Measurements from ENCODE around the gene MAGI1.

Gene MAGI1

DNA sequence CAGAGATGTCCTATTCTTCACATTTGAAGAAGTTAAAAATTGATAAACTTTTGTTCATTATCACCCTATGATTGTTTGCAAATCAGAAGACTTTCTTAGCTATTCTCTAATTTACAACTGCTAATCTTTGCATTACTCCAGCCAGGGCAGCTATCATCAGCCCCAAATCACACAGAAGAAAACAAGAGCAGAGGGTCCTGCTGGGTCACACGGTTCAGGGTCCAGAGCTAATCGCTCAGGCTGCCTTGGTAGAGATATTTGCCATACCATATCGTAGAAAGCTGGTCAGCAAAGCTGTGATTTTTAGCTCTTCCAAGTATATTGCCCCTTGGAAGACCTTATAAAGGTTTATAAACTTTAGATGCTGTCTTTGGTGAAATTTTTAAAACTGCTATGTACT is 181.4 kb downstream of the MAGI1 start:
- H3K36me3 Mint-ChIP-seq (ENCODE audit: low read depth): no peaks in the 10 kb centered on the region
- H3K27ac Mint-ChIP-seq: no peak overlapping the region
- intact Hi-C loops (cut with micrococcal nuclease): no loop called here
- no peaks in the 10 kb centered on the region for H3K27me3 Mint-ChIP-seq
- no peaks in the 10 kb centered on the region for H3K4me1 Mint-ChIP-seq (ENCODE audit: low read depth)
- no peak overlapping the region for H3K4me3 Mint-ChIP-seq
- peaks cover 8% of the 10 kb centered on the region for H3K9me3 Mint-ChIP-seq

DNA sequence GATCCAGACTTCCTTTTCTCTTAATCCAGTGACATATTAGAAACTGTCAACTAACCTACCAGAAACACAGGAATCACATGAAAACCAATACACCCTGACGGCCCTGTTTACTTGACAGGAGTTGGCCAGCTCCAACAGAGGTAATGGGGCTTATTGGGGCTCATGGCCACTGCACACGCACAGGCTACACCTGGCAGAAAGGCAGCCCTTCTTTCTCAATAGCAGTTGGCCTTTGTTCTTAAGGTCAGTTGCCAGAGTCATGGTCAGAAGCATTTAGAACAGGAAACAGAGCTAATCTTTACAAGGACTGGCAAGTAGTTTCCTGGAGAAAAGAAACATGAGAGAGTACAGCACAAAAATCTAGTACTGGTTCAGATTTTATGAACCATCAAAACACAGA is 181.8 kb downstream of the MAGI1 start:
- Mint-ChIP-seq H3K9me3 (peaks cover 8% of the 10 kb centered on the region), H3K36me3 (ENCODE audit: low read depth) (no peaks in the 10 kb centered on the region), H3K27me3 (no peaks in the 10 kb centered on the region), H3K4me3 (no peak overlapping the region), H3K4me1 (ENCODE audit: low read depth) (no peaks in the 10 kb centered on the region), H3K27ac (no peak overlapping the region)
- intact Hi-C loops (cut with micrococcal nuclease): no loop called here

DNA sequence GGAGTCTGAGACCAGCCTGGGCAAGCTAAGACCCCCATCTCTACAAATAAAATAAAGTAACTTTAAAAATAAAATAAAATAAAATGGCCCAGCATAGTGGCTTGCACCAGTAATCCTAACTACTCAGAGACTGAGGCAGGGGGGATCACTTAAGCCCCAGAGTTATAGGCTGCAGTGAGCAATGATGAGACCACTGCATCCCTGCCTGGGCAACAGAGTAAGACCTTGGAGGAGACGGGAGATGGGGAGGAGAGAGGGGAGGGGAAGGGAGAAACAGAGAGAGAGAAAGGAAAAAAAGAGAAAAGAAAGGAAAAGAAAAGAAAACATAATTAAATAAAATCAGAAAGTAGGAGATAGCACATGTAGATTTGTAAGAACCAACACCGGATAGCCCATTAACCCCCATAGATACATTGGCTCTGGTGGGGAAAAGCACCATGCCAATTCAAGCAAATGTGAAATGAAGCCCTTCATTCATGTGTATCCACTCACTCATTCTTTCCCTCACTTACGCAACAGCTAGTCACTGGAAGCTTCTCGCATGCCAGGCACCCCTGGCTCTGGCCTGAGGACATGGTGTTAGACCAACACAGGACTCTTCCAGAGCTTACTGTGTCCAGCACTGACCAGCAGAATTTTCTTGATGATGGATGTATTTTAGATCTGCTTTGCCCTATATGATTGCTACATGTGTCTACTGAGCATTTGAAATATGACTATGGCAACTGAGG is 183.2 kb downstream of the MAGI1 start:
- intact Hi-C loops (cut with micrococcal nuclease): no loop called here
- no peaks in the 10 kb centered on the region for H3K4me1 Mint-ChIP-seq (ENCODE audit: low read depth)
- H3K4me3 Mint-ChIP-seq: no peak overlapping the region
- no peaks in the 10 kb centered on the region for H3K27me3 Mint-ChIP-seq
- H3K27ac Mint-ChIP-seq: no peak overlapping the region
- no peaks in the 10 kb centered on the region for H3K36me3 Mint-ChIP-seq (ENCODE audit: low read depth)
- H3K9me3 Mint-ChIP-seq: peaks cover 8% of the 10 kb centered on the region

DNA sequence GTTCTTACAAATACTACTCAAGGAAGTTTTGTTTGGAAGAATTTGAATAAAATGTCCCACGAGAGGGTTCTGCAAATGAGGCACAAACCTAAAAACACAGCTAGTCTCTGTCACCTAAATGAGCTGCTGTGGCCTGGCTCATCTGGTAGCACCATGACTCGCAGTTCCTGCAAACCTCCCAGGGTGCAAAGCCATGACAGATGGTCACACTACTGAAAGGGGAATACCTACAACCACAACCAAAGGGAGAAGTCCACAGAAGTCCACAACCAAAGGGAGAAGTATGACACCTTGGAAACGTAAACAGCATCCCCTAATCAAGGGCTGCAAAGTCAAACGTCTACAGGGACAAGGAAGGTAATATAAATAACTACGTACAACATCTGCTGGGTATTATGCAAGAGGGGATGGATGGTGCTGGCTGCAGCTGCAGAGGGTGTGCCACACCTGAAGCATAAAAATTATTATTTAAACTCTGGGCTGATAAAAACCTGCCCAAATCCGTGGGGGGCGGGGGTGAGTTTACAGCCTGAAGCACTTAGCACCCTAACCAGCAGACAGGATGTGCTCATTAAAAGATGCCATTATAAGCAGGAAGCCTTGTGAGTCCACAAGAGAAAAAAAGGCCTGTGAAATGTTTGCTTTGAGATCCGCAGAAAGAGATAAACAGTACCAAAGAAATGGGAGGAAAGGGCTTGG is 184.0 kb downstream of the MAGI1 start:
- intact Hi-C loops (cut with micrococcal nuclease): no loop called here
- no peaks in the 10 kb centered on the region for H3K4me1 Mint-ChIP-seq (ENCODE audit: low read depth)
- no peak overlapping the region for H3K4me3 Mint-ChIP-seq
- H3K27me3 Mint-ChIP-seq: no peaks in the 10 kb centered on the region
- no peaks in the 10 kb centered on the region for H3K36me3 Mint-ChIP-seq (ENCODE audit: low read depth)
- H3K27ac Mint-ChIP-seq: no peak overlapping the region
- peaks cover 1% of the 10 kb centered on the region for H3K9me3 Mint-ChIP-seq

DNA sequence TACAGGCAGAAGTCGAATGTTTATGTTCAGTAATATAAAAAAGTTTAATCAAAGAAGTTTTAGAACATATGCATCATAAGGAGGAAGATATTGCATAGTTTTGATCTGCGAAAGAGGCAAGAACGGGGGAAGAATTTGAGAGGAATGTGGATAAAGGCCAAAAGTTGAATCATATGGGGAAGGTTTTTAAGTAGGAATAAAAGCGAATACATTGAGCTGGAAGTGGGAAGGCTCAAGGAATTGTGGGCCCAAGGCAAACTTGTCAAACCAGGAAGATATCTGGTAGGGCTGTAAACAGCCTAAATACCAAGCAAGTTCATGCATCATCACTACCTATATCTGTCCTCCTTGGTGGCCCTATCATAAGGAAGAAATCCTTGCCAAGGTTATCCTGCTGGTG is 186.9 kb downstream of the MAGI1 start:
- Mint-ChIP-seq H3K27ac (no peak overlapping the region), H3K36me3 (ENCODE audit: low read depth) (no peaks in the 10 kb centered on the region), H3K9me3 (no peaks in the 10 kb centered on the region), H3K4me1 (ENCODE audit: low read depth) (no peaks in the 10 kb centered on the region), H3K4me3 (no peak overlapping the region), H3K27me3 (no peaks in the 10 kb centered on the region)
- intact Hi-C loops (cut with micrococcal nuclease): no loop called here

DNA sequence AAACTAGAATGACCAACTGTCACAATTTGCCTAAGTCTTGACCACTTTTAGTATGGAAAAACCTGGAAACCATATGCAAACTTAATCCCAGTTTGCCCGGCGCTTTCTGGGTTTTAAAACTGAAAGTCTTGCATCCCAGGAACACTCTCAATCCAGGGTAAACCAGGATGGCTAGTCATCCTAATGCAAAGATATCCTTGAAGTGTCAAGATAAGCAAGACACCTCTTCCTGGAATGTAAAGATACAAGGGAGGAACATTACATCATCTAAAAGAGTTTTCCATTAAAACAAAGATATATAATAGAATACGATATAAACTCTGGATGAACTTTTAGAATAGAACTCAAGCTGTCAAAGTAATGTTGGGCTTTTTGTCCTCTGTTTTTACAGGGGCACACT is 188.5 kb downstream of the MAGI1 start:
- intact Hi-C loops (cut with micrococcal nuclease): no loop called here
- H3K36me3 Mint-ChIP-seq (ENCODE audit: low read depth): no peaks in the 10 kb centered on the region
- no peak overlapping the region for H3K4me3 Mint-ChIP-seq
- H3K27me3 Mint-ChIP-seq: no peaks in the 10 kb centered on the region
- no peak overlapping the region for H3K27ac Mint-ChIP-seq
- no peaks in the 10 kb centered on the region for H3K9me3 Mint-ChIP-seq
- no peaks in the 10 kb centered on the region for H3K4me1 Mint-ChIP-seq (ENCODE audit: low read depth)

DNA sequence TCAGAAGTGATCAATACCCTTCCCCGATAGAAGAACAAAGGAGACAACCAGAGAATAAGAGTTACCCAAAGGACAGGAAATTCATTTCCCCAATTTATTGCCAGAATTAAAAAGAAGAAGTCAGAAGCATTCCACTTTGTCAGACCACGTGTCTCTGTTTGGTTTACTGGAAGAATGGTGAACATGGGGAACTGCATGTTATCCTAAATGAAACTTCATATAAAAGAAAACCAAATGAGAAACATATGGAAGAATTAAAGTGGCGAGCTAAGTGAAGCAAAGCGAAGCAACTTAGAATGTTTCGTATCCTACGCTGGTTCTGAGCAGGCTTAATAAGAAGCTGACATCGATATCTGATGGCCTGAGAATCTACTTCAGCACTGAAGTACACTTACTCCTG is 190.7 kb downstream of the MAGI1 start:
- intact Hi-C loops (cut with micrococcal nuclease): no loop called here
- H3K4me3 Mint-ChIP-seq: no peak overlapping the region

DNA sequence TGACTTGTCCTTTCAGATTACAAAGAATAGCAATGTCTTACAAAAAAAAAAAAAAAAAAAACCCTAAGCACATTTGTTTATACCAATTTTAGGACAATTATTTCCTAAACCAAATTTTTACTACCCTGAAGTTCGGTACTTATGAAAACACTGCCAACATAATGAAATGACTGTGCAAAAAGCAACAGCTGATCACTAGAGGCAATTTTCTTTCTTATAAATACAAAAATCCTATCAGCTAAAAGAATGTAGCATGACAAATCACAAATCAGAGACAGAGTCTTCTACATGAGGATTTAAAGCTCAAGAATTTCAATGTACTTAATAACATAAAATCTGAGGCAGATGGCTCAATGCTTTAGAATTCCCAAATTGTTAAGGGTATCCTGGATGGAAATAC is 191.8 kb downstream of the MAGI1 start:
- intact Hi-C loops (cut with micrococcal nuclease): no loop called here

More for the DNA sequence above, 190.7 kb downstream of the MAGI1 start:
- no peaks in the 10 kb centered on the region for H3K4me1 Mint-ChIP-seq (ENCODE audit: low read depth)
- no peaks in the 10 kb centered on the region for H3K27me3 Mint-ChIP-seq
- H3K27ac Mint-ChIP-seq: no peak overlapping the region
- H3K9me3 Mint-ChIP-seq: peaks cover 6% of the 10 kb centered on the region
- no peaks in the 10 kb centered on the region for H3K36me3 Mint-ChIP-seq (ENCODE audit: low read depth)

DNA sequence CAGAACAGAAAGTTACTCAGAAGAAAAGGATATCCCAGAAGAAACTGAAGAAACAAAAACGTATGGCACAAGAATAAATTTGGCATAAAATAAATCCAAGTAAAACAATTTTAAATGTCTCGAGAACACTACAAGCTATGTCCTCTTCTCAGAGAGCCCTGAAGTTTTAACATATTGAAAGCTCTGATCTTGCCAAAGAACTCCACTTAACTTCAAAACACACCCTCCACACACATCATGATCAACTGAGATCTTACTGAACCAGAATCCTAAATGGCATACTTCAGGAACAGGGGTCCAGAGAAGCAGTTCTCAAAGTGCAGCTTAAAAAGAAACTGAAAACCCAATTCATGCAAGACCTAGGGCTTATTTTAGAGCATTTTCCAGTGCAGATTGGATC is 194.3 kb downstream of the MAGI1 start:
- no peak overlapping the region for H3K4me3 Mint-ChIP-seq
- H3K4me1 Mint-ChIP-seq (ENCODE audit: low read depth): no peaks in the 10 kb centered on the region
- intact Hi-C loops (cut with micrococcal nuclease): no loop called here
- H3K36me3 Mint-ChIP-seq (ENCODE audit: low read depth): no peaks in the 10 kb centered on the region
- H3K9me3 Mint-ChIP-seq: peaks cover 12% of the 10 kb centered on the region
- H3K27ac Mint-ChIP-seq: no peak overlapping the region
- no peaks in the 10 kb centered on the region for H3K27me3 Mint-ChIP-seq

More for the DNA sequence above, 191.8 kb downstream of the MAGI1 start:
- Mint-ChIP-seq H3K27me3 (no peaks in the 10 kb centered on the region), H3K9me3 (peaks cover 12% of the 10 kb centered on the region), H3K4me1 (ENCODE audit: low read depth) (no peaks in the 10 kb centered on the region), H3K27ac (no peak overlapping the region), H3K4me3 (no peak overlapping the region), H3K36me3 (ENCODE audit: low read depth) (no peaks in the 10 kb centered on the region)

DNA sequence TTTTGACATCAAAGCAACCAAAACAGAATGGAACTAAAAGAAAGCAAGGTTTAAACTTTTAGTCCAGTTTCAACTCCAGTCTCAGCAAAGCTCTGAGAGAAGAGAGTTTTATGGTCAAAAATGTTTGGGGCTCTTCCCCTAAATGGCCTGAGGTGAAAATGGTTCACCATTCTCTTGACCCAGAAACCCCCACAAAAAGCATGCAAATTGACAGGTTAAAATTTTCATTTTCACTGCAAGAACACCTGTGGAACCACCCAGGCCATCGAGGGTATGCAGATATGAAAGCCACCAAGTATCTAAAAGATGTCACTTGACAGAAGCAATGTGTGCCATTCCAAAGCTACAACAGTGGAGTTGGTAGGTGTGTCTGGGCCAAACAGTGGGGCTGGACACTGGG is 195.0 kb downstream of the MAGI1 start:
- Mint-ChIP-seq H3K9me3 (peaks cover 12% of the 10 kb centered on the region), H3K27me3 (no peaks in the 10 kb centered on the region)

DNA sequence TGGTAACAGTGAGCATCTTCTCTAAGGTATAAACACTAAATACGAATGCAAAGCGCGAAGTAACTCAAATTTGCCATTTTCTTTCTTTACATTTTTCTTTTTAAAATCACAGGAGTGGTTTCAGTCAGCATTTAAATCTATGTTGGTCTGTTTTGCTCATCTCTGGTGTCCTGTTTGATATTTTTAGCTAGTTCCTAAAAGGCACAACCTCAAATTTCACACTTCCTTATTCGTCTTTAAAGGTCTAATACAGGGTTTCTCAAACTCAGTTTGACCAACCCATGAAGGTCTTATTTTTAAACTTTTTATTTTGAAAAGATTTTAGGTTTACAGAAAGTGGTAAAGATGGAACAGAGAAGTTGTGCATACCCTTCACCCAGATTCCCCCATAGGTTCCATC is 201.1 kb downstream of the MAGI1 start:
- H3K27ac Mint-ChIP-seq: no peak overlapping the region
- peaks cover 2% of the 10 kb centered on the region for H3K9me3 Mint-ChIP-seq
- H3K4me1 Mint-ChIP-seq (ENCODE audit: low read depth): peaks cover 5% of the 10 kb centered on the region
- H3K27me3 Mint-ChIP-seq: no peaks in the 10 kb centered on the region
- intact Hi-C loops (cut with micrococcal nuclease): no loop called here
- H3K4me3 Mint-ChIP-seq: no peak overlapping the region
- no peaks in the 10 kb centered on the region for H3K36me3 Mint-ChIP-seq (ENCODE audit: low read depth)

More for the DNA sequence above, 195.0 kb downstream of the MAGI1 start:
- intact Hi-C loops (cut with micrococcal nuclease): no loop called here
- no peak overlapping the region for H3K27ac Mint-ChIP-seq
- H3K4me3 Mint-ChIP-seq: no peak overlapping the region
- H3K36me3 Mint-ChIP-seq (ENCODE audit: low read depth): no peaks in the 10 kb centered on the region
- no peaks in the 10 kb centered on the region for H3K4me1 Mint-ChIP-seq (ENCODE audit: low read depth)

DNA sequence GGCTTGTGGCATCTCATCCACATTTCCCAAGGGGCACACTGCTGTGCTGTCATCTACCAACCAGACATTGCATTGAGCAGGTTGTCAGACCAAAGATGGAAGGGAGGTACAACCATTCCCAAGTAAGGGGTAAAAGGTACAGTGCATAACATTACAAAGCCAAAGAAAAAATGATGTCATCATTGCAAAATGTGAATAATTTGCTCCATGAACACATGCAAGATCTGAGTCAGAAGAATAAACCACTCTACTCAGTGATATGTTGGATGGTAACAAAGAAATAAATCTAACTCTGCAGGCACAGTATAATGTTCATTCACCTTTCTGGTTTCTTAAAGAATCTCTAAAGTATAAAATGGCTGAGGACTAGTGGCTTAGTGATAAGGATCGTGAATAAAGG is 202.7 kb downstream of the MAGI1 start:
- H3K9me3 Mint-ChIP-seq: no peaks in the 10 kb centered on the region
- H3K27me3 Mint-ChIP-seq: no peaks in the 10 kb centered on the region
- H3K4me3 Mint-ChIP-seq: no peak overlapping the region
- intact Hi-C loops (cut with micrococcal nuclease): no loop called here
- no peaks in the 10 kb centered on the region for H3K36me3 Mint-ChIP-seq (ENCODE audit: low read depth)
- H3K4me1 Mint-ChIP-seq (ENCODE audit: low read depth): peaks cover 5% of the 10 kb centered on the region
- H3K27ac Mint-ChIP-seq: no peak overlapping the region

DNA sequence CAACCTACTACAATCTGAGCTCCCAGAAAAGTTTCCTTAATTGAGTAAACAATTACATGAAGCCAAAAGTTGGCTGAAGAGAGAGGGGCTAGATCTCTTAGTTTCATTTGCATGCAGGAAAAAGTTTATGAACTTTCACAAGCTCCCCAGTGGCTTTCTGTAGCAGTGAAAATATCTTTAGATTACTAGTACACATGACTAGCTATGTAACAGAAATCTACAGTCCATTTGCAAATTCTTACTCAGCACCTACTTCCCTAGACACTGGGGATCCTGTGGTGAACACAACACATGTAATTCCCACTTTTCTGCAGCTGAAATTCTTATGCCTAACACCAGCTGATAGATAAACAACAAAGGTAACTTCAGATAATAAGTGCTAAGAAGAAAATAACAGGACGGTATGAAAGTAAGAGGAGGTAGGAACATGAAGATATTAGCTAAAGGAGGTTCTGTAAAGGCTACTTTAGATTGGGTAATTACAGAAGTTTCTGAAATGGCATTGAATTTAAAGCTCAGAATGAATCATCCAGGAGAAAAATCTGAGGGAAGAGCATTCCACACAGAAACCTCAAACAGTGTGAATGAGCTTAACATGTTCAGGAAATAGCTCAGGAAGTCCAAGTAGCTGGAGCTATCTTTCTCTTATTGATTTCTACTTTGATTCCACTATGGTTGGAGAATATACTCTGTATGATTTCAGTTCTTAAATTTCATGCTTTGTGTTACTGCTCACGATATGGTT is 204.8 kb downstream of the MAGI1 start:
- H3K4me3 Mint-ChIP-seq: no peak overlapping the region
- H3K27ac Mint-ChIP-seq: no peak overlapping the region
- H3K9me3 Mint-ChIP-seq: no peaks in the 10 kb centered on the region
- H3K36me3 Mint-ChIP-seq (ENCODE audit: low read depth): no peaks in the 10 kb centered on the region
- peaks cover 5% of the 10 kb centered on the region for H3K4me1 Mint-ChIP-seq (ENCODE audit: low read depth)
- intact Hi-C loops (cut with micrococcal nuclease): no loop called here
- H3K27me3 Mint-ChIP-seq: no peaks in the 10 kb centered on the region

DNA sequence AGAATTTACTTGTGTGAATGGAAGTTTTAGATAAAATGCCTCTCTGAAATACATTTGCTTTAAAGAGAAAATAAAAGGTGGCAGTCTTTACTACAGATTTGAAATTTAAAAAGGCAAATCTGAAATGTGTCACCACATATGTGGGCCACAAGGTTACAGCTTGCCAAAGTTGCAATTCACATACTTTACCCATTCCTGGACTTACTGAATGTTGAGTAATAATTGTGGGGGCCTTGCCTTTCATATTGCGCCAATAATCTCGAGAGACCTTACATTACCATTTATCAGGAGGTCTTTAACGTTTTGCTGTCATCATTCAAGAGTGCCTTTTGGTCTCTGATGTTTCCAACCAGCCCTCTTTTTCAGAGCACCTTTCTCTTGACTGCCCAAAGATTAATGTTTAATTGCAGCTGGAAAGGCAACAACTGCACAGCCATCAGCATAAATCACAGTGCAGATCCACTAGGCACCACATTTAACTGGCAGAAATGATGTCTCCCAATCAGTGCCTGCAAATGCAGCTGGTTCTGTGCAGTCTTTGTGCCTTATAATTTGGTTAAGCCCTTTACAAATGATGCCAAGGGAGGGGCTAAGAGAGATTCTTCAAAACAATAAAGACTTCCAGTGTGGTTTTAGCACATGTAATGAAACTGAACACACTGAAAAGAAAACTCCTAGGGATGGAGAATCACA is 206.8 kb downstream of the MAGI1 start:
- intact Hi-C loops (cut with micrococcal nuclease): no loop called here
- no peak overlapping the region for H3K4me3 Mint-ChIP-seq
- H3K9me3 Mint-ChIP-seq: no peaks in the 10 kb centered on the region
- H3K27me3 Mint-ChIP-seq: no peaks in the 10 kb centered on the region
- no peak overlapping the region for H3K27ac Mint-ChIP-seq
- H3K4me1 Mint-ChIP-seq (ENCODE audit: low read depth): no peaks in the 10 kb centered on the region
- H3K36me3 Mint-ChIP-seq (ENCODE audit: low read depth): no peaks in the 10 kb centered on the region
